Measurements from ENCODE around the gene AMOTL2.

Gene AMOTL2

GRCh38 chr3:134419214-134419959 lies 45.1 kb upstream of the AMOTL2 start:
- H2AFZ ChIP-seq (ENCODE audit: low read length), result no peak overlapping the region

GRCh38 chr3:134409041-134409440 lies 34.8 kb upstream of the AMOTL2 start:
- Histone ChIP-seq H3K27ac (ENCODE audit: low read depth, low read length, poor library complexity, severe bottlenecking) (no peak overlapping the region), H3K9me3 (ENCODE audit: low read length) (no peaks in the 10 kb centered on the region), H3F3A (ENCODE audit: insufficient read depth, low read length) (no peaks in the 10 kb centered on the region), H3K79me2 (ENCODE audit: insufficient read depth, low read length) (no peaks in the 10 kb centered on the region), H3K27me3 (ENCODE audit: insufficient read depth, low read length) (no peaks in the 10 kb centered on the region), H2AFZ (ENCODE audit: low read length) (no peak overlapping the region), H3K4me3 (ENCODE audit: low read depth, low read length, poor library complexity, severe bottlenecking) (no peak overlapping the region), H3K9me2 (ENCODE audit: low read depth, low read length) (no peaks in the 10 kb centered on the region), H3K36me3 (ENCODE audit: insufficient read depth, low read length) (no peaks in the 10 kb centered on the region), H3K9ac (ENCODE audit: low read length) (no peak overlapping the region), H3K4me2 (ENCODE audit: low read length) (no peak overlapping the region), H3K4me1 (ENCODE audit: insufficient read depth, low read length, severe bottlenecking) (no peaks in the 10 kb centered on the region), H4K20me1 (ENCODE audit: insufficient read depth, low read length) (no peaks in the 10 kb centered on the region)
- TF ChIP-seq EZH2 (IDR thresholded peaks at IDR 0.05; ENCODE audit: borderline replicate concordance, low read length) (no peak), CTCF (IDR thresholded peaks at IDR 0.05; ENCODE audit: low read length) (no peak)

More at GRCh38 chr3:134419214-134419959, 45.1 kb upstream of the AMOTL2 start:
- H3K9me3 ChIP-seq (ENCODE audit: low read length), result no peaks in the 10 kb centered on the region
- H3K4me1 ChIP-seq (ENCODE audit: insufficient read depth, low read length, severe bottlenecking), result no peaks in the 10 kb centered on the region
- H3K79me2 ChIP-seq (ENCODE audit: insufficient read depth, low read length), result no peaks in the 10 kb centered on the region
- H3K4me3 ChIP-seq (ENCODE audit: low read depth, low read length, poor library complexity, severe bottlenecking), result no peak overlapping the region
- H3K36me3 ChIP-seq (ENCODE audit: insufficient read depth, low read length), result no peaks in the 10 kb centered on the region
- no peak overlapping the region for H3K4me2 ChIP-seq (ENCODE audit: low read length)
- H3F3A ChIP-seq (ENCODE audit: insufficient read depth, low read length), result no peaks in the 10 kb centered on the region
- H3K9ac ChIP-seq (ENCODE audit: low read length), result no peak overlapping the region
- no peak overlapping the region for H3K27ac ChIP-seq (ENCODE audit: low read depth, low read length, poor library complexity, severe bottlenecking)
- TF ChIP-seq EZH2 (IDR thresholded peaks at IDR 0.05; ENCODE audit: borderline replicate concordance, low read length) (no peak), CTCF (IDR thresholded peaks at IDR 0.05; ENCODE audit: low read length) (no peak)
- no peaks in the 10 kb centered on the region for H3K9me2 ChIP-seq (ENCODE audit: low read depth, low read length)
- H4K20me1 ChIP-seq (ENCODE audit: insufficient read depth, low read length), result no peaks in the 10 kb centered on the region
- no peaks in the 10 kb centered on the region for H3K27me3 ChIP-seq (ENCODE audit: insufficient read depth, low read length)

- Histone ChIP-seq H3K9me3 (ENCODE audit: low read length) (no peaks in the 10 kb centered on the region), H3K36me3 (ENCODE audit: insufficient read depth, low read length) (no peaks in the 10 kb centered on the region), H4K20me1 (ENCODE audit: insufficient read depth, low read length) (no peaks in the 10 kb centered on the region), H3K27ac (ENCODE audit: low read depth, low read length, poor library complexity, severe bottlenecking) (no peak overlapping the region), H3K79me2 (ENCODE audit: insufficient read depth, low read length) (no peaks in the 10 kb centered on the region), H3F3A (ENCODE audit: insufficient read depth, low read length) (no peaks in the 10 kb centered on the region), H3K27me3 (ENCODE audit: insufficient read depth, low read length) (no peaks in the 10 kb centered on the region), H3K4me2 (ENCODE audit: low read length) (no peak overlapping the region), H2AFZ (ENCODE audit: low read length) (no peak overlapping the region), H3K4me3 (ENCODE audit: low read depth, low read length, poor library complexity, severe bottlenecking) (no peak overlapping the region), H3K9me2 (ENCODE audit: low read depth, low read length) (no peaks in the 10 kb centered on the region), H3K9ac (ENCODE audit: low read length) (no peak overlapping the region), H3K4me1 (ENCODE audit: insufficient read depth, low read length, severe bottlenecking) (no peaks in the 10 kb centered on the region)
- TF ChIP-seq EZH2 (IDR thresholded peaks at IDR 0.05; ENCODE audit: borderline replicate concordance, low read length) (no peak), CTCF (IDR thresholded peaks at IDR 0.05; ENCODE audit: low read length) (no peak)
These were observed 33.0 kb upstream of the AMOTL2 start for GRCh38 chr3:134407239-134407625.
